ENCODE results near the gene LTBR.

DNA sequence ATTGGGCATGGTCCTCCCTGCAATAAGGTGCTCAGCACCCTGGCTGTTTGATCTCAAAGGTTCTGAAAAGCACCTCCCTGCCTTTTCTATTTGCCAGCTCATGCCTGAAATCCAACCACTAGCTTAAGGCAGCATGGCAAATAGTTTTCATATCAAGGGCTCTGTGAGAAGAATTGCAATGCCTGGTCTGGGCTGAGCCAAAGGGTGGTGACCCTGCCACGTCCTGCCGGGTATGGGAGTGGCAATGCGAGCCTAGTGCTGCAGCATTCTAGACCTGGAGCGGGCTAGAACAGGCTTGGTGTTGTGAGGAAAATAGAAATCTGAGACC lies 6.3 kb upstream of the LTBR start:
- TF ChIP-seq CTCF (conservative IDR thresholded peaks at IDR 0.05 in 1 of 2, IDR thresholded peaks at IDR 0.05 in 1 of 2; ENCODE audit: low read depth in 1 of 2, low read length in 2 of 2), result no peak
- TF ChIP-seq EZH2 (IDR thresholded peaks at IDR 0.05; ENCODE audit: low read length, missing control alignments), result no peak

Measured in fibroblast of lung (primary cell).